WTC11 (cell line): Measurements from ENCODE around the gene ARL5A. TPM values are rescaled to one million over a fixed set of nuclear protein-coding genes. Genes with fewer than 3 reads are reported as not detected.

Experiments used
- ATAC-seq: fragments of 200-7000 bp; cut with Tn5 transposase; 2 replicates; pipeline ENCODE4 v1.10.0; 2021; ENCODE audit warnings: mild to moderate bottlenecking, moderate library complexity
- CTCF ChIA-PET: fragments of 300-600 bp; sonication (Branson Sonifier 250); formaldehyde crosslinking; loops from one replicate; lab custom pipeline; 2021; ENCODE audit warnings: antibody characterized with exemption; lab: Charles Lee
- POLR2A ChIA-PET: fragments of 350-600 bp; sonication (Branson Sonifier 250); formaldehyde crosslinking; loops from one replicate; lab custom pipeline; 2021; ENCODE audit warnings: antibody characterized with exemption; lab: Charles Lee
- DNase-seq: peaks from one replicate; pipeline ENCODE4 v3.0.0; 2021; ENCODE audit warnings: low spot score
- H3K27ac Mint-ChIP-seq: 2 replicates; pipeline ENCODE4 v1.8.0; 2021; ENCODE audit warnings: mixed read lengths
- H3K27me3 Mint-ChIP-seq: 2 replicates; pipeline ENCODE4 v1.8.0; 2021; ENCODE audit warnings: low read depth, mild to moderate bottlenecking, moderate library complexity, mixed read lengths
- H3K36me3 Mint-ChIP-seq: 2 replicates; pipeline ENCODE4 v1.8.0; 2021; ENCODE audit warnings: mixed read lengths
- H3K4me1 Mint-ChIP-seq: 2 replicates; pipeline ENCODE4 v1.8.0; 2022; ENCODE audit warnings: mixed read lengths
- H3K4me3 Mint-ChIP-seq: 2 replicates; pipeline ENCODE4 v1.8.0; 2021; ENCODE audit warnings: mild to moderate bottlenecking, moderate library complexity, mixed read lengths
- H3K9me3 Mint-ChIP-seq: 2 replicates; pipeline ENCODE4 v1.8.0; 2021; ENCODE audit warnings: mixed read lengths
- AR ChIP-seq: fragments of 250-450 bp; sonication (Bioruptor Pico); IDR thresholded peaks from 2 replicates; pipeline ENCODE4 v1.9.0; 2021; ENCODE audit warnings: mild to moderate bottlenecking
- ATF6 ChIP-seq: sonication (generic); formaldehyde crosslinking; IDR thresholded peaks from 2 replicates; pipeline ENCODE4 v1.8.1; 2023; ENCODE audit warnings: mild to moderate bottlenecking, missing genetic modification reagents
- CBFB ChIP-seq: sonication (generic); formaldehyde crosslinking; IDR thresholded peaks from 2 replicates; pipeline ENCODE4 v1.8.1; 2022; ENCODE audit warnings: mild to moderate bottlenecking, low read depth, missing genetic modification reagents
- E2F1 ChIP-seq: sonication (generic); formaldehyde crosslinking; IDR thresholded peaks from 2 replicates; pipeline ENCODE4 v1.8.0; 2022; ENCODE audit warnings: mild to moderate bottlenecking, missing genetic modification reagents
- ETV6 ChIP-seq: sonication (generic); formaldehyde crosslinking; IDR thresholded peaks from 2 replicates; pipeline ENCODE4 v1.8.1; 2022; ENCODE audit warnings: mild to moderate bottlenecking, missing genetic modification reagents
- GTF2I ChIP-seq: fragments of 250-450 bp; sonication (Bioruptor Pico); conservative IDR thresholded peaks from 2 replicates; pipeline ENCODE4 v1.4.0; 2021; ENCODE audit warnings: mild to moderate bottlenecking
- HMGXB4 ChIP-seq: sonication (generic); formaldehyde crosslinking; IDR thresholded peaks from 2 replicates; pipeline ENCODE4 v1.8.1; 2023; ENCODE audit warnings: mild to moderate bottlenecking, moderate library complexity, missing genetic modification reagents
- MAX ChIP-seq: sonication (generic); formaldehyde crosslinking; IDR thresholded peaks from 2 replicates; pipeline ENCODE4 v1.8.0; 2022; ENCODE audit warnings: mild to moderate bottlenecking, missing genetic modification reagents
- MXD4 ChIP-seq: fragments of 250-450 bp; sonication (Bioruptor Pico); IDR thresholded peaks from 2 replicates; pipeline ENCODE4 v1.8.0; 2021; ENCODE audit warnings: mild to moderate bottlenecking, moderate library complexity, borderline replicate concordance
- MYBL2 ChIP-seq: sonication (generic); formaldehyde crosslinking; IDR thresholded peaks from 2 replicates; pipeline ENCODE4 v1.8.1; 2023; ENCODE audit warnings: mild to moderate bottlenecking, moderate library complexity, missing genetic modification reagents
- NFATC4 ChIP-seq: fragments of 250-450 bp; sonication (Bioruptor Pico); IDR thresholded peaks from 2 replicates; pipeline ENCODE4 v1.9.0; 2021; ENCODE audit warnings: mild to moderate bottlenecking
- PRRX2 ChIP-seq: fragments of 250-450 bp; sonication (Bioruptor Pico); IDR thresholded peaks from 2 replicates; pipeline ENCODE4 v1.8.0; 2021; ENCODE audit warnings: mild to moderate bottlenecking
- TEAD4 ChIP-seq: sonication (generic); formaldehyde crosslinking; IDR thresholded peaks from 2 replicates; pipeline ENCODE4 v1.8.0; 2022; ENCODE audit warnings: mild to moderate bottlenecking, missing genetic modification reagents
- ZNF281 ChIP-seq: sonication (generic); formaldehyde crosslinking; IDR thresholded peaks from 2 replicates; pipeline ENCODE4 v1.8.0; 2023; ENCODE audit warnings: mild to moderate bottlenecking, missing genetic modification reagents
- ZNF317 ChIP-seq: sonication (generic); formaldehyde crosslinking; IDR thresholded peaks from 2 replicates; pipeline ENCODE4 v1.8.1; 2023; ENCODE audit warnings: low read depth, mild to moderate bottlenecking, moderate library complexity, missing genetic modification reagents, borderline replicate concordance
- ZSCAN18 ChIP-seq: fragments of 250-450 bp; sonication (Bioruptor Pico); IDR thresholded peaks from 2 replicates; pipeline ENCODE4 v2.1.2; 2022; ENCODE audit warnings: mild to moderate bottlenecking, moderate library complexity
- total RNA-seq: library from RNA; stranded (reverse); gene quantifications from 3 replicates; pipeline ENCODE4 v1.2.3, GENCODE V29; 2021

The ARL5A gene
- total RNA-seq, 1 experiment from 2014 or later: 82.7 TPM

- TF ChIP-seq ZSCAN18: no peak
- TF ChIP-seq CBFB (CRISPR knock-in tag): no peak
- TF ChIP-seq MYBL2 (CRISPR knock-in tag): no peak
- no peak for TF ChIP-seq HMGXB4 (CRISPR knock-in tag)
- TF ChIP-seq AR (CRISPR knock-in tag): no peak
- TF ChIP-seq E2F1 (CRISPR knock-in tag): no peak
- TF ChIP-seq MXD4 (CRISPR knock-in tag): no peak
Observed at GRCh38 chr2:151770995-151771394, 57.2 kb downstream of the ARL5A start (continued).

- Mint-ChIP-seq H3K27me3 (no peaks in the 10 kb centered on the region), H3K4me1 (peaks cover 14% of the 10 kb centered on the region), H3K4me3 (no peak overlapping the region), H3K36me3 (no peaks in the 10 kb centered on the region), H3K27ac (no peak overlapping the region), H3K9me3 (peaks cover 7% of the 10 kb centered on the region)
- ChIA-PET CTCF (no interaction called here), POLR2A (interaction anchor here (1.0 kb wide), 1 partner anchor 18 kb away, joined by 3 read pairs; no protein-coding TSS in a partner anchor)
- DNase-seq: no peak
- ATAC-seq: no peak
- TF ChIP-seq NFATC4 (CRISPR knock-in tag) (no peak), E2F1 (CRISPR knock-in tag) (no peak), PRRX2 (CRISPR knock-in tag) (no peak), GTF2I (CRISPR knock-in tag) (no peak)
Observed at GRCh38 chr2:151769606-151770005, 58.6 kb downstream of the ARL5A start.

- no peak for TF ChIP-seq ZNF281 (CRISPR knock-in tag)
- TF ChIP-seq MAX (CRISPR knock-in tag): no peak
- TF ChIP-seq NFATC4 (CRISPR knock-in tag): no peak
- TF ChIP-seq TEAD4 (CRISPR knock-in tag): no peak
- TF ChIP-seq ATF6 (CRISPR knock-in tag): no peak
- no peak for TF ChIP-seq ZNF317 (CRISPR knock-in tag)
- no peak for TF ChIP-seq ETV6 (CRISPR knock-in tag)
- TF ChIP-seq, all 79 proteins: peak for 0
- no peaks in the 10 kb centered on the region for H3K27me3 Mint-ChIP-seq
- H3K4me1 Mint-ChIP-seq: peaks cover 14% of the 10 kb centered on the region
- no peaks in the 10 kb centered on the region for H3K36me3 Mint-ChIP-seq
- no peak for DNase-seq
- ChIA-PET POLR2A (no interaction called here), CTCF (no interaction called here)
- H3K27ac Mint-ChIP-seq: no peak overlapping the region
- ATAC-seq: no peak
- no peak overlapping the region for H3K4me3 Mint-ChIP-seq
- peaks cover 7% of the 10 kb centered on the region for H3K9me3 Mint-ChIP-seq
Observed at GRCh38 chr2:151767536-151767935, 60.7 kb downstream of the ARL5A start.
